Choroid plexus epithelial cell (primary cell): Measurements from ENCODE around the gene MIDN.

ENCODE experiments used
- DNase-seq: peaks from one replicate; pipeline ENCODE4 v3.0.0-alpha.2; 2010; ENCODE audit warnings: low read depth
- H3K4me3 ChIP-seq: 2 replicates; pipeline ENCODE4 v1.5.1; 2011; ENCODE audit warnings: low read depth, mild to moderate bottlenecking, control low read depth, low read length, moderate library complexity
- TF ChIP-seq, protein P1 (sequence below): conservative IDR thresholded peaks from 2 replicates; pipeline ENCODE4 v1.5.1; 2011; ENCODE audit warnings: low read depth, mild to moderate bottlenecking, control low read depth, inconsistent platforms, low read length, moderate library complexity

The MIDN gene

GRCh38 chr19:1222394-1222793, 26.0 kb upstream of the MIDN start:
- DNase-seq, result no peak
- TF ChIP-seq, protein P1, sequence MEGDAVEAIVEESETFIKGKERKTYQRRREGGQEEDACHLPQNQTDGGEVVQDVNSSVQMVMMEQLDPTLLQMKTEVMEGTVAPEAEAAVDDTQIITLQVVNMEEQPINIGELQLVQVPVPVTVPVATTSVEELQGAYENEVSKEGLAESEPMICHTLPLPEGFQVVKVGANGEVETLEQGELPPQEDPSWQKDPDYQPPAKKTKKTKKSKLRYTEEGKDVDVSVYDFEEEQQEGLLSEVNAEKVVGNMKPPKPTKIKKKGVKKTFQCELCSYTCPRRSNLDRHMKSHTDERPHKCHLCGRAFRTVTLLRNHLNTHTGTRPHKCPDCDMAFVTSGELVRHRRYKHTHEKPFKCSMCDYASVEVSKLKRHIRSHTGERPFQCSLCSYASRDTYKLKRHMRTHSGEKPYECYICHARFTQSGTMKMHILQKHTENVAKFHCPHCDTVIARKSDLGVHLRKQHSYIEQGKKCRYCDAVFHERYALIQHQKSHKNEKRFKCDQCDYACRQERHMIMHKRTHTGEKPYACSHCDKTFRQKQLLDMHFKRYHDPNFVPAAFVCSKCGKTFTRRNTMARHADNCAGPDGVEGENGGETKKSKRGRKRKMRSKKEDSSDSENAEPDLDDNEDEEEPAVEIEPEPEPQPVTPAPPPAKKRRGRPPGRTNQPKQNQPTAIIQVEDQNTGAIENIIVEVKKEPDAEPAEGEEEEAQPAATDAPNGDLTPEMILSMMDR, result peak; percentile 26
- H3K4me3 ChIP-seq, result no peak overlapping the region

DNA sequence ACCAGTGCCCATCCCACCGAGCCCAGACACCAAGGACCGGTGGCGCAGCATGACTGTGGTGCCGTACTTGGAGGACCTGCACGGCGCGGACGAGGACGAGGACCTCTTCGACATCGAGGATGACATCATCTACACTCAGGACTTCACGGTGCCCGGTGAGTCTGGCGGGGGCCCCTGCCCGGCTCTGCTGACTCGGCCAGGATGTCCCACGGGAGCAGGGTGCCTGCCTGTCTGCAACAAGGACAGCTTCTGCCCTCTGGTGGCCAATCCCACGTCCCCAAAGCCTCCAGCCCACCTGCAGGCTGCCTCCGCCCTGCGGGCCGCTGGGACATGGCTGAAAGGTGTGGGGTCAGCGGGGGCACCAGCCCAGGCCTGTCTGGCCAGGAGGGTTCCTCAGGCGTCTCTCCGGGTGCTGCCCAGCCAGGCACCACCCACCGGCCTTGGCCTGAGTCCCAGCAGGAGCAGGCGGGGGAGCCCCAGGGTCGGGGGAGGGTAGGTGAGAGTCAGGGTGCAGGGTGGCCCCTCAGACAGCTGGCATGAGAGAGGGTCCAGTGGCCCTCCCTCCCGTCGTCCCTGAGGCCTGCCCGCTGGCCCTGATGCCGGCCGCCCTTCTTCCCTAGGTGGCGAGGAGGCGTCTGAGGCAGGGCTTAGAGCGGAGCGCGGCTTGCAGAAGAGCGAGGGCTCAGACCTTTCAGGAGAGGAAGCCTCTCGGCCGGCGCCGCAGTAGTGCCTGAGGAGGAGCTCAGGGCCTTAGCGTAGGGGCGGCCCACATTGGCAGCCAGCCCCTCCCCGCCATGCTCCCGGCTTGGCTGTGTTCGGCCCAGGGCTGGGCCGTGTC, 25.1 kb upstream of the MIDN start:
- TF ChIP-seq, protein P1, result peak; percentile 62
- H3K4me3 ChIP-seq, result no peak overlapping the region
- peak; percentile 54 for DNase-seq

DNA sequence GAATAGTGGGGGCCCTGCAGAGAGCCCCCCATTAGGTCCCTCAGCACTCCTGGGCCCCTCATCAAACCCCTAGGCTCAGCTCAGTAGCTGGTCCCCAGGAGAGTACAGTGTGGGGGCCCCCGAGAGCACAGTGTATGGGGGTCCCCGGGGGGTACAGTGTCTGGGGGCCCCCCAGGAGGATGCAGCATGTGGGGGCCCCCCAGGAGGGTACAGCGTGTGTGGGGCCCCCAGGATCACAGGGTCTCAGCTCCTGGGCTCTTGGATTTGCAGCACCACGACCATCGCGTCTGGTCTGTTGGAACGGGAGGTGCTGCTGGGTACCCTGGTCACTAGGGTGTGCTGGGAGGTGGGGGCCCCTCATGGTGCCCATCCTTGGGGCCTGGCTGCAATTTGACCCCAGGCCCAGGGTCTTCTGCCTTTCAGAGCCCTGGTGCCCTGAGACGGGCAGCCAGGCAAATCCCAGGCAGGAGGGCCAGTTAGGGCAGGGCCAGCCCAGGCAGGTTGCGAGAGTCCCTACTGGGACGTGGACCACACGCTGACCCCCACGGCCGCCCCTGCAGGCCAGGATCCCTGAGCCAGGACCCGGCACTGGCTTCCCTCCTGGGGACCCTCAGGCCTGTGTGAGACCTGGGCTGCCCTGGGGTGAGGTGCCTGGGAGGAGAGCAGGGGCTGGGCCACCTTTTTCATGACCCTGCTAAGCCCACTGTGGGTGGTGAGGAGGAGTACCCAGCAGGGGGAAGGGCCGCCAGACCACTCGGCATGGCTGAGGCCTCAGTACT, 24.1 kb upstream of the MIDN start:
- H3K4me3 ChIP-seq, result no peak overlapping the region
- TF ChIP-seq, protein P1, result no peak
- no peak for DNase-seq

- no peak overlapping the region for H3K4me3 ChIP-seq
- DNase-seq, result no peak
- TF ChIP-seq, protein P1, result no peak
Measured at GRCh38 chr19:1224847-1225246, 23.5 kb upstream of the MIDN start.

GRCh38 chr19:1225440-1226226, 22.8 kb upstream of the MIDN start:
- H3K4me3 ChIP-seq, result no peak overlapping the region
- peak; percentile 31 for DNase-seq
- TF ChIP-seq, protein P1, result no peak

DNA sequence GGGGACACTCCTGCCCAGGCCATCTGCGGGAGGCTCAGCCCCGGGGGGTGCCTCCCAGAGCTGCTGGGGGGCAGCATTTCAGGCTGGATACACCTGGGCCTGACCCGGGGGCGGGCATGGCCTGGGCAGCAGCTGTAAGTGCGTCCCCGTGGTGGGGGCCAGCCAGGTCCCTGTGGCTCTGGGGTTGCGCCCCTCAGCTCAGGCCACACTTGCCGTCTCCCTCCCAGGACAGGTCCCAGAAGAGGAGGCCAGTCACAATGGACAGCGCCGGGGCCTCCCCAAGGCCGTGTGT, 22.2 kb upstream of the MIDN start:
- DNase-seq, result no peak
- no peak overlapping the region for H3K4me3 ChIP-seq
- TF ChIP-seq, protein P1, result no peak
